Calu3 (cell line): Measurements from ENCODE around the gene CEACAM18. TPM values are rescaled to one million over a fixed set of nuclear protein-coding genes. Genes with fewer than 3 reads are reported as not detected.

ENCODE experiments used
- BruUV-seq: library from RNA; stranded (reverse); fragments of 400-500 nt; replicated peaks from 2 replicates; lab custom pipeline; 2021; lab: Mats Ljungman, UMichigan
- CTCF ChIA-PET: fragments of 300-600 bp; sonication (Branson Sonifier 250); formaldehyde crosslinking; loops from one replicate; lab custom pipeline; 2022; ENCODE audit warnings: antibody characterized with exemption; lab: Charles Lee
- DNase-seq: peaks from one replicate; pipeline ENCODE4 v3.0.0; 2022
- H3K27ac Mint-ChIP-seq: one replicate; pipeline ENCODE4 v1.8.0; 2022; ENCODE audit warnings: mixed read lengths; ENCODE audit not compliant: unreplicated experiment
- H3K27me3 Mint-ChIP-seq: one replicate; pipeline ENCODE4 v1.8.0; 2022; ENCODE audit warnings: mixed read lengths; ENCODE audit not compliant: unreplicated experiment
- H3K36me3 Mint-ChIP-seq: one replicate; pipeline ENCODE4 v1.8.0; 2022; ENCODE audit warnings: mild to moderate bottlenecking, moderate library complexity, mixed read lengths; ENCODE audit not compliant: insufficient read depth, unreplicated experiment
- H3K4me1 Mint-ChIP-seq: one replicate; pipeline ENCODE4 v1.8.0; 2022; ENCODE audit warnings: mild to moderate bottlenecking, low read depth, mixed read lengths; ENCODE audit not compliant: unreplicated experiment
- H3K4me3 Mint-ChIP-seq: one replicate; pipeline ENCODE4 v1.8.0; 2022; ENCODE audit warnings: mild to moderate bottlenecking, low read depth, moderate library complexity, mixed read lengths; ENCODE audit not compliant: unreplicated experiment
- H3K9me3 Mint-ChIP-seq: one replicate; pipeline ENCODE4 v1.8.0; 2022; ENCODE audit warnings: low read depth, mixed read lengths; ENCODE audit not compliant: unreplicated experiment
- intact Hi-C: fragments of 100-400 bp; cut with micrococcal nuclease; formaldehyde crosslinking; loops from one replicate; pipeline ENCODE4 v1.10.0; 2022; ENCODE audit not compliant: unreplicated experiment
- total RNA-seq: library from RNA; stranded (reverse); gene quantifications from 2 replicates; pipeline ENCODE4 v1.2.3, GENCODE V29; 2022
- TF ChIP-seq, protein P1 (sequence below): fragments of 200-600 bp; IDR thresholded peaks from one replicate; pipeline ENCODE4 v1.8.0; 2022; ENCODE audit warnings: antibody characterized with exemption; ENCODE audit not compliant: unreplicated experiment

The CEACAM18 gene
- total RNA-seq, 1 experiment from 2014 or later: not detected

DNA sequence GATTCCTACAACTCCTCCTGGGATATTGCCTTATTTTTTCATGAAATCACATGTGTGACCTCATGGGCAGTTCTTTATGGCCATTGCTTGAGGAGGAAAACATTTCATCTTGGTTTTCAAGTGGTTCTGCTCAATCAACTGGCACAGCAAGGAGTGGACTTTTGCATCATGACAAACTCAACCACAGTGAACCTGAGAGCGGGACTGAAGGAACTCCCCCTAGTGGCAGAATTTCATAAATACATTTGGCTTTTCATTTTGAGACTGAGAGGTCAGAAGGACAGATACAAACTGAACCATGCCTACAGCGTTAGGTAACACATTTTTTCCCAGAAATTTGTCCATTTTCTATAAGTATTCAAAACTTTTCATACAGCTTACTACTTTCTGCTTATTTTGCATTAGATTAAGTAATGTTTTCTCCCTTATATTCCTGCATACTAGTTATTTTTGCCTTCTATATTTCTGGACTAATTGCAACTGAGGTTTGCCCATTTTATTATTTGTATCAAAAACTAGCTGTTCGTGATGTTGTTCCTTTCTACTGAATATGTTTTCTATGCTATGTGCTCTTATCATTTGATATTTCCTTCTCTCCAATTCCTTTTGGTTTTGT, 36.6 kb downstream of the CEACAM18 start:
- CTCF ChIA-PET: interaction anchor here (0.9 to 2.5 kb wide), 4 partner anchors 40 to 146 kb away, joined by 3 to 11 read pairs (median 6); no protein-coding TSS in a partner anchor
- intact Hi-C loops: loop anchor here (1.0 kb wide), 1 partner anchor 42 kb away; no protein-coding TSS in a partner anchor
- Mint-ChIP-seq H3K4me1 (no peaks in the 10 kb centered on the region), H3K27ac (no peak overlapping the region), H3K36me3 (no peaks in the 10 kb centered on the region), H3K27me3 (peaks cover 16% of the 10 kb centered on the region), H3K4me3 (no peak overlapping the region), H3K9me3 (peaks cover 3% of the 10 kb centered on the region)
- no TSS peak for BruUV-seq
- DNase-seq: peak; percentile 56
- TF ChIP-seq, protein P1, sequence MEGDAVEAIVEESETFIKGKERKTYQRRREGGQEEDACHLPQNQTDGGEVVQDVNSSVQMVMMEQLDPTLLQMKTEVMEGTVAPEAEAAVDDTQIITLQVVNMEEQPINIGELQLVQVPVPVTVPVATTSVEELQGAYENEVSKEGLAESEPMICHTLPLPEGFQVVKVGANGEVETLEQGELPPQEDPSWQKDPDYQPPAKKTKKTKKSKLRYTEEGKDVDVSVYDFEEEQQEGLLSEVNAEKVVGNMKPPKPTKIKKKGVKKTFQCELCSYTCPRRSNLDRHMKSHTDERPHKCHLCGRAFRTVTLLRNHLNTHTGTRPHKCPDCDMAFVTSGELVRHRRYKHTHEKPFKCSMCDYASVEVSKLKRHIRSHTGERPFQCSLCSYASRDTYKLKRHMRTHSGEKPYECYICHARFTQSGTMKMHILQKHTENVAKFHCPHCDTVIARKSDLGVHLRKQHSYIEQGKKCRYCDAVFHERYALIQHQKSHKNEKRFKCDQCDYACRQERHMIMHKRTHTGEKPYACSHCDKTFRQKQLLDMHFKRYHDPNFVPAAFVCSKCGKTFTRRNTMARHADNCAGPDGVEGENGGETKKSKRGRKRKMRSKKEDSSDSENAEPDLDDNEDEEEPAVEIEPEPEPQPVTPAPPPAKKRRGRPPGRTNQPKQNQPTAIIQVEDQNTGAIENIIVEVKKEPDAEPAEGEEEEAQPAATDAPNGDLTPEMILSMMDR: peak; percentile 85

DNA sequence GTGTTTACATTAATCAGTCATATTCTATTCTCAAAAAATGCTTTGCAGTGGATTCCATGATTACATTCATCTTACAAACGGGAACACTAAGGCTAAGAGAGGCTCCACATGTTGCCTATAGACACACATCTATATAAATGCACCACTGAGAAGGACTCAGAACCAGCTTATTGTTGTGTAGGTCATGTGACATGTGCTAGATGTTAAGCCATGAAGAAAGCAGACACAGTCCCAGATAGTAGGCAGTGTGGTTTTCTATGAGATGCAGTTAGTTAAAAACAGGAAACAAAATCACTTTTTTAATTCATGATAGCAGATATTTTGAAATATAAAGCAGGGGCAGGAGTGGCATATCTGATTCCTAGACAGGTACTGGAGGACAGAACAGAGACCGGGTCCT, 42.4 kb downstream of the CEACAM18 start:
- TF ChIP-seq, protein P1: no peak
- Mint-ChIP-seq H3K27me3 (peaks cover 29% of the 10 kb centered on the region), H3K9me3 (peaks cover 3% of the 10 kb centered on the region), H3K36me3 (no peaks in the 10 kb centered on the region), H3K4me1 (no peaks in the 10 kb centered on the region), H3K4me3 (no peak overlapping the region), H3K27ac (no peak overlapping the region)
- no peak for DNase-seq
- no TSS peak for BruUV-seq
- intact Hi-C loops: no loop called here
- CTCF ChIA-PET: interaction anchor here (0.6 kb wide), 1 partner anchor 1166 kb away, joined by 3 read pairs; no protein-coding TSS in a partner anchor

DNA sequence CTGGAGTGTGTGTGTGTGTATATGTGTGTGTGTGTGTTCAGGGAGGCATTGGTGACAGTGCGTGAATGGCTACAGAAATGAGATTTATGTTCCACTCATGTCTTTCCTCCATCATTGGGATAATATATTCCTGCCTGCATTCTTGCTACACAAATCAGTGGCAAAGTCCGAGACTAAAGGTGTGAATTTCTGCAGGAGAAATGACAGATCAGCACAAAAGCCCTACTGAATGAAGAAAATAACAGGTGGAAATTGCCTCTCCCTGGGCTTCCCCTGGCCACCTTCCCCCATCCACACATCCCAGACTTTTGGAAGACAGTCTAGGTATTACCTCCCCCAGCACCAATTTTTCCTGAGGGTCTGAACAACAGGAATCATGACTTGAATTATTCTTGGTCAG, 43.0 kb downstream of the CEACAM18 start:
- no TSS peak for BruUV-seq
- Mint-ChIP-seq H3K27ac (no peak overlapping the region), H3K9me3 (peaks cover 3% of the 10 kb centered on the region), H3K27me3 (peaks cover 35% of the 10 kb centered on the region), H3K4me3 (no peak overlapping the region), H3K36me3 (no peaks in the 10 kb centered on the region), H3K4me1 (no peaks in the 10 kb centered on the region)
- CTCF ChIA-PET: no interaction called here
- no peak for DNase-seq
- TF ChIP-seq, protein P1: no peak
- intact Hi-C loops: no loop called here

DNA sequence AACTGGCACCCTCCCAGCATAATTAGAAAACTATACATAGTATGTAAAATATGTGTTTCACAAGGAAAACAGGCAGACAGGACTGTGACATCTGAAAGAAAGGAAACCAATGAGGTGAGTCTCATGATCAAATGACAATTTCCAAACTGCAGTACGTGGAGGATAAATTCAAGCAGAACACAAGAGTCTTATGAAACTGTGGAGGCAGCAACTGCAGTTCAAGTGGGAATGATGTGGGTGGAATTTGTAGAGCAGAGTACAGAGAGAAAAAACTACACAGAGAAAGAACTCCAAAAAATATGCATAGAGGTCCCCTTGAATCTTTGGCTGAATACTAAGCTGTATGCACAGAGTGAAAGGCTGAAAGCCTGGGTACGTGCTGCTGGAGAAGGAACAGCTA, 43.4 kb downstream of the CEACAM18 start:
- TF ChIP-seq, protein P1: no peak
- H3K36me3 Mint-ChIP-seq: no peaks in the 10 kb centered on the region
- no peaks in the 10 kb centered on the region for H3K4me1 Mint-ChIP-seq
- BruUV-seq: no TSS peak
- H3K9me3 Mint-ChIP-seq: peaks cover 3% of the 10 kb centered on the region
- CTCF ChIA-PET: no interaction called here
- DNase-seq: no peak
- intact Hi-C loops: no loop called here
- peaks cover 40% of the 10 kb centered on the region for H3K27me3 Mint-ChIP-seq
- no peak overlapping the region for H3K27ac Mint-ChIP-seq
- no peak overlapping the region for H3K4me3 Mint-ChIP-seq
